Testis (tissue), 3 donors: Measurements from ENCODE around the gene ODAPH. TPM values are rescaled to one million over a fixed set of nuclear protein-coding genes. Genes with fewer than 3 reads are reported as not detected.

Experiments used
- polyA plus RNA-seq: library from polyadenylated mRNA; stranded (reverse); fragments of 350-450 nt; fragmentation: Illumina TruSeq; extraction: RNeasy Lipid Tissue Mini Kit (QIAGEN cat#74804); gene quantifications from one replicate; pipeline ENCODE4 v1.2.3, GENCODE V29; 2014; ENCODE audit warnings: low read depth, low replicate concordance; ENCODE audit not compliant: insufficient read depth
- total RNA-seq, 2 donors: library from RNA; depleted of rRNA; stranded (reverse); fragments of >200 nt; gene quantifications; one replicate each; pipeline ENCODE4 v1.2.3, GENCODE V29; 2016

Gene ODAPH
- total and polyA plus RNA-seq, 3 donors from 2014 or later = not detected

Other genes with a start within 250 kb of the ODAPH start
- gene RCHY1, start 41.7 kb upstream of the ODAPH start, total RNA-seq = 10 to 100 TPM; 35.5 to 44.5 TPM
- 49.5 TPM for gene RCHY1, start 41.7 kb upstream of the ODAPH start, polyA plus RNA-seq
- gene THAP6, start 41.6 kb upstream of the ODAPH start, total RNA-seq = 10 to 100 TPM; 30.2 to 44.0 TPM
- gene THAP6, start 41.6 kb upstream of the ODAPH start, polyA plus RNA-seq = 35.1 TPM
- gene CDKL2, start 74.5 kb downstream of the ODAPH start, total RNA-seq = 10 to 100 TPM; 11.3 to 11.9 TPM
- gene CDKL2, start 74.5 kb downstream of the ODAPH start, polyA plus RNA-seq = 41.0 TPM
- 100 to 1,000 TPM; 102 to 105 TPM for gene G3BP2, start 117.3 kb downstream of the ODAPH start, total RNA-seq
- gene G3BP2, start 117.3 kb downstream of the ODAPH start, polyA plus RNA-seq = 134 TPM
- 10 to 100 TPM; 57.5 to 64.6 TPM for gene USO1, start 168.5 kb downstream of the ODAPH start, total RNA-seq
- gene USO1, start 168.5 kb downstream of the ODAPH start, polyA plus RNA-seq = 53.3 TPM